Neural cell (in vitro differentiated cells): ENCODE results near the gene SDHC. TPM values are rescaled to one million over a fixed set of nuclear protein-coding genes. Genes with fewer than 3 reads are reported as not detected.
"Not testable (repeated sequence)": the region's sequence is repeated elsewhere in the genome, so short reads cannot be mapped to it uniquely, and the experiment has no call there.

Experiments
- H2AFZ ChIP-seq: fragments of 200-600, 300-800 bp; sonication (generic), shearing (Covaris generic); 2 replicates; pipeline ENCODE4 v1.6.0; 2014; ENCODE audit warnings: low read depth, mild to moderate bottlenecking, antibody characterized with exemption, low read length, moderate library complexity
- H3F3A ChIP-seq: fragments of 200-600 bp; shearing (Covaris generic); 2 replicates; pipeline ENCODE4 v1.6.1; 2016; ENCODE audit warnings: mild to moderate bottlenecking, moderate library complexity, mixed read lengths, antibody characterized with exemption, low read length; ENCODE audit not compliant: insufficient read depth, poor library complexity, severe bottlenecking
- H3K27ac ChIP-seq: fragments of 200-600, 300-800 bp; sonication (generic), shearing (Covaris generic); 2 replicates; pipeline ENCODE4 v1.5.1; 2014; ENCODE audit warnings: mild to moderate bottlenecking, low read length, moderate library complexity
- H3K27me3 ChIP-seq: fragments of 300-800, 200-600 bp; sonication (generic), shearing (Covaris generic); 2 replicates; pipeline ENCODE4 v1.6.0; 2014; ENCODE audit warnings: mild to moderate bottlenecking, low read depth, low read length, moderate library complexity; ENCODE audit not compliant: insufficient read depth
- H3K36me3 ChIP-seq: fragments of 300-800, 200-600 bp; sonication (generic), shearing (Covaris generic); 2 replicates; pipeline ENCODE4 v1.5.1; 2014; ENCODE audit warnings: mild to moderate bottlenecking, antibody characterized with exemption, low read length, moderate library complexity; ENCODE audit not compliant: insufficient read depth
- H3K4me2 ChIP-seq: fragments of 300-800, 200-600 bp; sonication (generic), shearing (Covaris generic); 2 replicates; pipeline ENCODE4 v1.6.0; 2014; ENCODE audit warnings: mild to moderate bottlenecking, low read length
- H3K4me3 ChIP-seq: fragments of 300-800, 200-600 bp; sonication (generic), shearing (Covaris generic); 2 replicates; pipeline ENCODE4 v1.5.1; 2014; ENCODE audit warnings: mild to moderate bottlenecking, low read length, moderate library complexity
- H3K79me2 ChIP-seq: fragments of 200-600 bp; shearing (Covaris generic); replicated peaks from 2 replicates; pipeline ENCODE4 v1.6.0; 2014; ENCODE audit warnings: mild to moderate bottlenecking, low read length, moderate library complexity; ENCODE audit not compliant: insufficient read depth
- H3K9ac ChIP-seq: fragments of 300-800, 200-600 bp; sonication (generic), shearing (Covaris generic); 2 replicates; pipeline ENCODE4 v1.6.1; 2016; ENCODE audit warnings: mild to moderate bottlenecking, low read length, mixed read lengths
- H3K9me2 ChIP-seq: fragments of 200-600 bp; shearing (Covaris generic); 2 replicates; pipeline ENCODE4 v1.6.1; 2016; ENCODE audit warnings: mild to moderate bottlenecking, low read length, mixed read lengths; ENCODE audit not compliant: insufficient read depth
- H3K9me3 ChIP-seq: fragments of 200-600, 300-800 bp; sonication (generic), shearing (Covaris generic); 2 replicates; pipeline ENCODE4 v1.6.1; 2016; ENCODE audit warnings: mild to moderate bottlenecking, mixed run types, low read length, moderate library complexity, mixed read lengths
- H4K20me1 ChIP-seq: fragments of 200-600 bp; shearing (Covaris generic); 2 replicates; pipeline ENCODE4 v1.6.1; 2016; ENCODE audit warnings: mild to moderate bottlenecking, mixed run types; ENCODE audit not compliant: insufficient read depth
- EP300 ChIP-seq: fragments of 450-650 bp; conservative IDR thresholded peaks from 2 replicates; pipeline ENCODE4 v1.6.1; 2014; ENCODE audit warnings: antibody characterized with exemption, mild to moderate bottlenecking, moderate library complexity; ENCODE audit not compliant: poor library complexity, severe bottlenecking
- EZH2 ChIP-seq: fragments of 200-600, 300-800 bp; shearing (Covaris generic), sonication (generic); IDR thresholded peaks from 2 replicates; pipeline ENCODE4 v1.6.1; 2014; ENCODE audit warnings: antibody characterized with exemption, low read length, borderline replicate concordance, mild to moderate bottlenecking; ENCODE audit not compliant: insufficient read depth, poor library complexity, severe bottlenecking
- MXI1 ChIP-seq: fragments of 450-650 bp; conservative IDR thresholded peaks from 2 replicates; pipeline ENCODE4 v1.6.1; 2014; ENCODE audit warnings: antibody characterized with exemption, mild to moderate bottlenecking; ENCODE audit not compliant: poor library complexity, severe bottlenecking
- POLR2AphosphoS5 ChIP-seq: IDR thresholded peaks from 2 replicates; pipeline ENCODE4 v1.6.1; 2012
- RAD21 ChIP-seq: fragments of 450-650 bp; conservative IDR thresholded peaks from 2 replicates; pipeline ENCODE4 v1.6.1; 2014; ENCODE audit warnings: antibody characterized with exemption, mild to moderate bottlenecking, moderate library complexity
- polyA plus RNA-seq: library from polyadenylated mRNA; depleted of rRNA; stranded (reverse); fragments of >200 nt; gene quantifications from 2 replicates; pipeline ENCODE4 v1.2.3, GENCODE V29; 2014
- TF ChIP-seq, protein P1 (sequence below): IDR thresholded peaks from 2 replicates; pipeline ENCODE4 v1.6.1; 2012; ENCODE audit warnings: borderline replicate concordance
- TF ChIP-seq, protein P2 (sequence below): fragments of 450-650 bp; IDR thresholded peaks from 2 replicates; pipeline ENCODE4 v1.5.1; 2014; ENCODE audit warnings: antibody characterized with exemption, mild to moderate bottlenecking, moderate library complexity; ENCODE audit not compliant: poor library complexity, severe bottlenecking

The SDHC gene
- polyA plus RNA-seq, 1 donor from 2014 or later: 41.6 TPM

DNA sequence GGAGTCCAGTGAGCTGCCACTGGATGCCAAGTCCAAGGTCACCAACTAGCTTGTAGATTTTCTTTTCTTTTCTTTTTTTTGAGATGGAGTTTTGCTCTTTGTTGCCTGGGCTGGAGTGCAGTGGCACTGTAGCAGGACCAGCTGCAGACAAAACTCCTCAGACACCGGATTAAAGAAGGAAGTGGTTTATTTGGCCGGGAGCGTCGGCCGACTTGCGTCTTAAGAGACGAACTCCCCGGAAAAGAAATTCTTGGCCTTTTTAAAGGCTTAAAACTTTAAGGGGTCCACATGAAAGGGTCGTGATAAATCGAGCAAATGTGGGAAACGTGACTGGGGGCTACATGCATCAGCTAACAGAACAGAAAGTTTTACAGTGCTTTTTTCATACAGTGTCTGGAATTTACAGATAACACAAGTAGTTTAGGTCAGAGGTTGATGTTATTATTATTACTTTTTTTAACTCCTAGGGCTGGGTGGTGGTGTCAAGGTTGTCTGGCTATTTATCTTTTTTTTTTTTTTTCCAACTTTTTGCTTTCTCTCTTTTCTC, 89.9 kb downstream of the SDHC start:
- no peak overlapping the region for H3K27ac ChIP-seq
- H3K36me3 ChIP-seq: no peaks in the 10 kb centered on the region
- H2AFZ ChIP-seq: no peak overlapping the region
- H3K9ac ChIP-seq: no peak overlapping the region
- peaks cover 5% of the 10 kb centered on the region for H3F3A ChIP-seq
- H3K79me2 ChIP-seq: no peaks in the 10 kb centered on the region
- TF ChIP-seq, protein P1, sequence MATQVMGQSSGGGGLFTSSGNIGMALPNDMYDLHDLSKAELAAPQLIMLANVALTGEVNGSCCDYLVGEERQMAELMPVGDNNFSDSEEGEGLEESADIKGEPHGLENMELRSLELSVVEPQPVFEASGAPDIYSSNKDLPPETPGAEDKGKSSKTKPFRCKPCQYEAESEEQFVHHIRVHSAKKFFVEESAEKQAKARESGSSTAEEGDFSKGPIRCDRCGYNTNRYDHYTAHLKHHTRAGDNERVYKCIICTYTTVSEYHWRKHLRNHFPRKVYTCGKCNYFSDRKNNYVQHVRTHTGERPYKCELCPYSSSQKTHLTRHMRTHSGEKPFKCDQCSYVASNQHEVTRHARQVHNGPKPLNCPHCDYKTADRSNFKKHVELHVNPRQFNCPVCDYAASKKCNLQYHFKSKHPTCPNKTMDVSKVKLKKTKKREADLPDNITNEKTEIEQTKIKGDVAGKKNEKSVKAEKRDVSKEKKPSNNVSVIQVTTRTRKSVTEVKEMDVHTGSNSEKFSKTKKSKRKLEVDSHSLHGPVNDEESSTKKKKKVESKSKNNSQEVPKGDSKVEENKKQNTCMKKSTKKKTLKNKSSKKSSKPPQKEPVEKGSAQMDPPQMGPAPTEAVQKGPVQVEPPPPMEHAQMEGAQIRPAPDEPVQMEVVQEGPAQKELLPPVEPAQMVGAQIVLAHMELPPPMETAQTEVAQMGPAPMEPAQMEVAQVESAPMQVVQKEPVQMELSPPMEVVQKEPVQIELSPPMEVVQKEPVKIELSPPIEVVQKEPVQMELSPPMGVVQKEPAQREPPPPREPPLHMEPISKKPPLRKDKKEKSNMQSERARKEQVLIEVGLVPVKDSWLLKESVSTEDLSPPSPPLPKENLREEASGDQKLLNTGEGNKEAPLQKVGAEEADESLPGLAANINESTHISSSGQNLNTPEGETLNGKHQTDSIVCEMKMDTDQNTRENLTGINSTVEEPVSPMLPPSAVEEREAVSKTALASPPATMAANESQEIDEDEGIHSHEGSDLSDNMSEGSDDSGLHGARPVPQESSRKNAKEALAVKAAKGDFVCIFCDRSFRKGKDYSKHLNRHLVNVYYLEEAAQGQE: no peak
- TF ChIP-seq, protein P2, sequence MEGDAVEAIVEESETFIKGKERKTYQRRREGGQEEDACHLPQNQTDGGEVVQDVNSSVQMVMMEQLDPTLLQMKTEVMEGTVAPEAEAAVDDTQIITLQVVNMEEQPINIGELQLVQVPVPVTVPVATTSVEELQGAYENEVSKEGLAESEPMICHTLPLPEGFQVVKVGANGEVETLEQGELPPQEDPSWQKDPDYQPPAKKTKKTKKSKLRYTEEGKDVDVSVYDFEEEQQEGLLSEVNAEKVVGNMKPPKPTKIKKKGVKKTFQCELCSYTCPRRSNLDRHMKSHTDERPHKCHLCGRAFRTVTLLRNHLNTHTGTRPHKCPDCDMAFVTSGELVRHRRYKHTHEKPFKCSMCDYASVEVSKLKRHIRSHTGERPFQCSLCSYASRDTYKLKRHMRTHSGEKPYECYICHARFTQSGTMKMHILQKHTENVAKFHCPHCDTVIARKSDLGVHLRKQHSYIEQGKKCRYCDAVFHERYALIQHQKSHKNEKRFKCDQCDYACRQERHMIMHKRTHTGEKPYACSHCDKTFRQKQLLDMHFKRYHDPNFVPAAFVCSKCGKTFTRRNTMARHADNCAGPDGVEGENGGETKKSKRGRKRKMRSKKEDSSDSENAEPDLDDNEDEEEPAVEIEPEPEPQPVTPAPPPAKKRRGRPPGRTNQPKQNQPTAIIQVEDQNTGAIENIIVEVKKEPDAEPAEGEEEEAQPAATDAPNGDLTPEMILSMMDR: no peak
- TF ChIP-seq MXI1: no peak
- no peaks in the 10 kb centered on the region for H3K9me2 ChIP-seq
- no peaks in the 10 kb centered on the region for H3K27me3 ChIP-seq
- H3K4me2 ChIP-seq: no peak overlapping the region
- H3K9me3 ChIP-seq: no peaks in the 10 kb centered on the region
- no peaks in the 10 kb centered on the region for H4K20me1 ChIP-seq
- H3K4me3 ChIP-seq: no peak overlapping the region

DNA sequence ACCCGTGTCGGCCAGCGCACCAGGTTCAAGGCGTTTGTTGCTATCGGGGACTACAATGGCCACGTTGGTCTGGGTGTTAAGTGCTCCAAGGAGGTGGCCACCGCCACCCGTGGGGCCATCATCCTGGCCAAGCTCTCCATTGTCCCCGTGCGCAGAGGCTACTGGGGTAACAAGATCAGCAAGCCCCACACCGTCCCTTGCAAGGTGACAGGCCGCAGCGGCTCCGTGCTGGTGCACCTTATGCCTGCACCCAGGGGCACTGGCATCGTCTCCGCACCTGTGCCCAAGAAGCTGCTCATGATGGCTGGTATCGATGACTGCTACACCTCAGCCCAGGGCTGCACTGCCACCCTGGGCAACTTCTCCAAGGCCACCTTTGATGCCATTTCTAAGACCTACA, 92.4 kb downstream of the SDHC start:
- H3K27ac ChIP-seq, H3K36me3 ChIP-seq, H3K27me3 ChIP-seq, H3K9me3 ChIP-seq, H2AFZ ChIP-seq, H3K9me2 ChIP-seq, H4K20me1 ChIP-seq, H3K4me2 ChIP-seq, H3K4me3 ChIP-seq, H3K9ac ChIP-seq, H3F3A ChIP-seq, H3K79me2 ChIP-seq: not testable (repeated sequence)

DNA sequence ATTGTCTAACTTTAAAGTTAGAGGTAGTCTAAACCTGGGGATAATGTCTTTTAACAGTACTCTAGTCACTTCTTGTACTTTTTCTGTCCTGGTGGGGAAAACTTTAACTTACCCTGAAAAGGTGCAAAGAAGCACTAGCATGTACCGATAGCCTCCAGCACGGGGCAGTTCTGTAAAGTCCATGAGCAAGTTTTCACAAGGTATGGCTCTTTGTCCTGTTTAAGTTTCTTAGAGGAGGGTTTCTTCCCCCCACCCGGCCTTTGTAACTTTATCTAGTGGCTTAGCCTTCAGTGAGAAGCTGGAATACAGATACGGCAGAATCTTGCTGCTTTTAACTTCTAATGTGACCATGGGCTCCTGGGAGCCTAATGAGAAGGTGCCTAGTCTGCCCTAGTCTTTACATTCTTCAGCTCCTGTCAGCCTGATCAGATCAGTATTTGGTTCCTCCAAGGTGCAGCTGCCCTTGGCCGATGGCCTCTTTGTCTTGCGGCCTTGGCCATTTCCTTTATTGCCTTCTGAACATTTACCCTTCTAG, 93.3 kb downstream of the SDHC start:
- Histone ChIP-seq H3K9me2 (no peaks in the 10 kb centered on the region), H3K79me2 (no peaks in the 10 kb centered on the region), H2AFZ (no peak overlapping the region), H4K20me1 (no peaks in the 10 kb centered on the region), H3K9me3 (no peaks in the 10 kb centered on the region), H3K36me3 (no peaks in the 10 kb centered on the region), H3F3A (no peaks in the 10 kb centered on the region), H3K27me3 (no peaks in the 10 kb centered on the region), H3K27ac (no peak overlapping the region), H3K4me3 (no peak overlapping the region), H3K4me2 (no peak overlapping the region), H3K9ac (no peak overlapping the region)
- TF ChIP-seq EZH2 (no peak), MXI1 (no peak), POLR2AphosphoS5 (no peak), RAD21 (no peak), EP300 (no peak)
- TF ChIP-seq, protein P1: no peak
